ENCODE results near the gene EMP2. TPM values are rescaled to one million over a fixed set of nuclear protein-coding genes. Genes with fewer than 3 reads are reported as not detected.
"Not testable (repeated sequence)": the region's sequence is repeated elsewhere in the genome, so short reads cannot be mapped to it uniquely, and the experiment has no call there.

EMP2 gene
- total and polyA plus RNA-seq, 2 experiments from 2014 or later = 29.1 to 93.4 TPM

DNA sequence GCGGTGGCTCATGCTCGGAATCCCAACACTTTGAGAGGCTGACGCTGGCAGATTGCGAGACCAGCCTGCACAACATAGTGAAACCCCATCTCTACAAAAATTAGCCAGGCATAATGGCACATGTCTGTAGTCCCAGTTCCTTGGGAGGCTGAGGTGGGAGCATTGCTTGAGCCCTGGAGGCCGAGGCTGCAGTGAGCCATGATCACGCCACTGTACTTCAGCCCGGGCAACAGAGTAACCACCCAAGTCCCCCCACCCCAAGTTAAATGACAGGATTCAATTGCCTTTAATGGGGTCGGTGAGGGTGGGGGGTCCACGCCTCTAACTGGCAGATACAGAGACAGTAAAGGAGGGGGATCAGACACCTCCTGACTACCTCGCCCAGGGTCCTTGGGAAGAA lies 44.9 kb downstream of the EMP2 start:
- TF ChIP-seq EZH2 (IDR thresholded peaks at IDR 0.05; ENCODE audit: borderline replicate concordance) = no peak
- no peak for TF ChIP-seq EZH2phosphoT487 (IDR thresholded peaks at IDR 0.05; ENCODE audit: low read depth, severe bottlenecking, unreplicated experiment)
- TF ChIP-seq, protein P1, sequence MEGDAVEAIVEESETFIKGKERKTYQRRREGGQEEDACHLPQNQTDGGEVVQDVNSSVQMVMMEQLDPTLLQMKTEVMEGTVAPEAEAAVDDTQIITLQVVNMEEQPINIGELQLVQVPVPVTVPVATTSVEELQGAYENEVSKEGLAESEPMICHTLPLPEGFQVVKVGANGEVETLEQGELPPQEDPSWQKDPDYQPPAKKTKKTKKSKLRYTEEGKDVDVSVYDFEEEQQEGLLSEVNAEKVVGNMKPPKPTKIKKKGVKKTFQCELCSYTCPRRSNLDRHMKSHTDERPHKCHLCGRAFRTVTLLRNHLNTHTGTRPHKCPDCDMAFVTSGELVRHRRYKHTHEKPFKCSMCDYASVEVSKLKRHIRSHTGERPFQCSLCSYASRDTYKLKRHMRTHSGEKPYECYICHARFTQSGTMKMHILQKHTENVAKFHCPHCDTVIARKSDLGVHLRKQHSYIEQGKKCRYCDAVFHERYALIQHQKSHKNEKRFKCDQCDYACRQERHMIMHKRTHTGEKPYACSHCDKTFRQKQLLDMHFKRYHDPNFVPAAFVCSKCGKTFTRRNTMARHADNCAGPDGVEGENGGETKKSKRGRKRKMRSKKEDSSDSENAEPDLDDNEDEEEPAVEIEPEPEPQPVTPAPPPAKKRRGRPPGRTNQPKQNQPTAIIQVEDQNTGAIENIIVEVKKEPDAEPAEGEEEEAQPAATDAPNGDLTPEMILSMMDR (IDR thresholded peaks at IDR 0.05; ENCODE audit: poor library complexity) = no peak
- Histone ChIP-seq H2AFZ (no peak overlapping the region), H4K20me1 (ENCODE audit: insufficient read depth, poor library complexity, severe bottlenecking) (no peaks in the 10 kb centered on the region), H3K27ac (no peak overlapping the region), H3K79me2 (no peaks in the 10 kb centered on the region), H3K4me1 (ENCODE audit: insufficient read depth) (no peaks in the 10 kb centered on the region), H3K27me3 (no peaks in the 10 kb centered on the region), H3K9me2 (replicated peaks; ENCODE audit: insufficient read depth) (no peaks in the 10 kb centered on the region), H3K4me2 (no peak overlapping the region), H3K9me3 (ENCODE audit: low read depth) (no peaks in the 10 kb centered on the region), H3K4me3 (no peak overlapping the region), H3K36me3 (replicated peaks; ENCODE audit: insufficient read depth, low read depth) (no peaks in the 10 kb centered on the region)
- DNase-seq (ENCODE audit: low spot score) = no peak
- 95% methylated on average over 10 of the region's 10 CpGs for WGBS (ENCODE audit: low lambda C conversion rate, missing lambda C conversion rate)

- no peaks in the 10 kb centered on the region for H3K79me2 ChIP-seq
- H3K36me3 ChIP-seq (replicated peaks; ENCODE audit: insufficient read depth, low read depth) = no peaks in the 10 kb centered on the region
- no peak for TF ChIP-seq EZH2phosphoT487 (IDR thresholded peaks at IDR 0.05; ENCODE audit: low read depth, severe bottlenecking, unreplicated experiment)
- TF ChIP-seq EZH2 (IDR thresholded peaks at IDR 0.05; ENCODE audit: borderline replicate concordance) = no peak
- TF ChIP-seq, protein P1 (IDR thresholded peaks at IDR 0.05; ENCODE audit: poor library complexity) = no peak
- H3K9me3 ChIP-seq (ENCODE audit: low read depth) = no peaks in the 10 kb centered on the region
- H3K27me3 ChIP-seq = no peaks in the 10 kb centered on the region
- H4K20me1 ChIP-seq (ENCODE audit: insufficient read depth, poor library complexity, severe bottlenecking) = no peaks in the 10 kb centered on the region
- H3K9me2 ChIP-seq (replicated peaks; ENCODE audit: insufficient read depth) = no peaks in the 10 kb centered on the region
- DNase-seq (ENCODE audit: low spot score) = no peak
- 91% methylated on average over 5 of the region's 5 CpGs for WGBS (ENCODE audit: low lambda C conversion rate, missing lambda C conversion rate)
- H3K27ac ChIP-seq = no peak overlapping the region
- no peak overlapping the region for H3K4me2 ChIP-seq
- H3K4me1 ChIP-seq (ENCODE audit: insufficient read depth) = no peaks in the 10 kb centered on the region
- no peak overlapping the region for H2AFZ ChIP-seq
- H3K4me3 ChIP-seq = no peak overlapping the region
Measured at GRCh38 chr16:10534748-10535147, 45.6 kb downstream of the EMP2 start.

- not testable (repeated sequence) for H3K9me2 ChIP-seq (replicated peaks; ENCODE audit: insufficient read depth); H3K4me2 ChIP-seq; H4K20me1 ChIP-seq (ENCODE audit: insufficient read depth, poor library complexity, severe bottlenecking); H3K27ac ChIP-seq; H3K9me3 ChIP-seq (ENCODE audit: low read depth); H3K79me2 ChIP-seq; H2AFZ ChIP-seq; H3K27me3 ChIP-seq; H3K4me1 ChIP-seq (ENCODE audit: insufficient read depth); H3K4me3 ChIP-seq; H3K36me3 ChIP-seq (replicated peaks; ENCODE audit: insufficient read depth, low read depth); DNase-seq (ENCODE audit: low spot score)
- 81% methylated on average over 4 of the region's 4 CpGs for WGBS (ENCODE audit: low lambda C conversion rate, missing lambda C conversion rate)
Measured at GRCh38 chr16:10533612-10534011, 46.8 kb downstream of the EMP2 start.

GRCh38 chr16:10531582-10531981 lies 48.8 kb downstream of the EMP2 start:
- Histone ChIP-seq H3K4me1 (ENCODE audit: insufficient read depth) (no peaks in the 10 kb centered on the region), H3K27ac (no peak overlapping the region), H3K4me3 (no peak overlapping the region), H3K27me3 (no peaks in the 10 kb centered on the region), H3K79me2 (no peaks in the 10 kb centered on the region), H3K9me3 (ENCODE audit: low read depth) (no peaks in the 10 kb centered on the region), H3K4me2 (no peak overlapping the region), H3K36me3 (replicated peaks; ENCODE audit: insufficient read depth, low read depth) (no peaks in the 10 kb centered on the region), H4K20me1 (ENCODE audit: insufficient read depth, poor library complexity, severe bottlenecking) (no peaks in the 10 kb centered on the region), H2AFZ (no peak overlapping the region), H3K9me2 (replicated peaks; ENCODE audit: insufficient read depth) (no peaks in the 10 kb centered on the region)
- DNase-seq (ENCODE audit: low spot score) = no peak
- TF ChIP-seq EZH2 (IDR thresholded peaks at IDR 0.05; ENCODE audit: borderline replicate concordance) = no peak
- no peak for TF ChIP-seq EZH2phosphoT487 (IDR thresholded peaks at IDR 0.05; ENCODE audit: low read depth, severe bottlenecking, unreplicated experiment)
- TF ChIP-seq, protein P1 (IDR thresholded peaks at IDR 0.05; ENCODE audit: poor library complexity) = no peak
